LNCAP (cell line): ENCODE data around the gene CEP170.

ENCODE experiments used
- TF ChIP-seq, protein P1 (sequence below): fragments of 450-650 bp; IDR thresholded peaks from 2 replicates; pipeline ENCODE4 v1.5.1; 2017; ENCODE audit warnings: mild to moderate bottlenecking

CEP170 gene

DNA sequence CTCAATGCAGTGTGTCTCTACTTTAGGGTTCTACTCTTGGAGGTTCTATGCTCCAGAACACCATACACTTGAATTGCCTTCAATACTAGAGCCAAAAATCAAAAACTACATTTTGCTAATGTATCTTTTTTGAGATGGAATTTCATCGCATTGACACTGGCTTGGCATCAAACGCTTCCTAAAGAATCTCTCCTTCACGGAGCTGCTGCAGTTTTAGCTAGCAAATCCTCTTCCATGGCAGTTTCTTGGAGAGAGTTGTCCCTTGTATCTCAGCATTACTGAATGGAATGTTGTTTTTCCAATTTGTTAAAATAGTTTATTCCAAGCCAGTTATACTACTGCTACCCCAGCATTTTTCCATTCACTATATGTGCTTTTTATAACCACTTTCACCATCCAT, 18.4 kb upstream of the CEP170 start:
- TF ChIP-seq, protein P1, sequence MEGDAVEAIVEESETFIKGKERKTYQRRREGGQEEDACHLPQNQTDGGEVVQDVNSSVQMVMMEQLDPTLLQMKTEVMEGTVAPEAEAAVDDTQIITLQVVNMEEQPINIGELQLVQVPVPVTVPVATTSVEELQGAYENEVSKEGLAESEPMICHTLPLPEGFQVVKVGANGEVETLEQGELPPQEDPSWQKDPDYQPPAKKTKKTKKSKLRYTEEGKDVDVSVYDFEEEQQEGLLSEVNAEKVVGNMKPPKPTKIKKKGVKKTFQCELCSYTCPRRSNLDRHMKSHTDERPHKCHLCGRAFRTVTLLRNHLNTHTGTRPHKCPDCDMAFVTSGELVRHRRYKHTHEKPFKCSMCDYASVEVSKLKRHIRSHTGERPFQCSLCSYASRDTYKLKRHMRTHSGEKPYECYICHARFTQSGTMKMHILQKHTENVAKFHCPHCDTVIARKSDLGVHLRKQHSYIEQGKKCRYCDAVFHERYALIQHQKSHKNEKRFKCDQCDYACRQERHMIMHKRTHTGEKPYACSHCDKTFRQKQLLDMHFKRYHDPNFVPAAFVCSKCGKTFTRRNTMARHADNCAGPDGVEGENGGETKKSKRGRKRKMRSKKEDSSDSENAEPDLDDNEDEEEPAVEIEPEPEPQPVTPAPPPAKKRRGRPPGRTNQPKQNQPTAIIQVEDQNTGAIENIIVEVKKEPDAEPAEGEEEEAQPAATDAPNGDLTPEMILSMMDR, result no peak

GRCh38 chr1:243272401-243272800, 17.3 kb upstream of the CEP170 start:
- TF ChIP-seq, protein P1, result no peak

DNA sequence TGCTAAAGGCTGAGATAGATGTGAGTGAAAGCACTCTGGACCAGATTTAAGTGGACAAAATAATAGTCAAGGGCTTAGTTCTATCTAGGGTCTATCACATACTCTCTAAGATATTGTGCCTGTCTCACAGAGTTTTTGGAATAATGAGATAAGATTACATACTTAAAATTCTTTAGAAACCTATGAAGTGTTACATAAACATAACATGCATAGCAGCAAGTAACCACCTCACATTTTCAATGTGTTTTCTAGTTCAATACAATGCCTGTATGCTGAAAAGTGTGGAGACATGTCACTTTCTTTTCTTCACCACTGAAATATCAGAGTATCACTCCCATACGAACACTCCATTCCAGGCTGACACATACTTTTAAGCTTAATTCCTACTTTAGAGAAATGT, 16.9 kb upstream of the CEP170 start:
- TF ChIP-seq, protein P1, result no peak

DNA sequence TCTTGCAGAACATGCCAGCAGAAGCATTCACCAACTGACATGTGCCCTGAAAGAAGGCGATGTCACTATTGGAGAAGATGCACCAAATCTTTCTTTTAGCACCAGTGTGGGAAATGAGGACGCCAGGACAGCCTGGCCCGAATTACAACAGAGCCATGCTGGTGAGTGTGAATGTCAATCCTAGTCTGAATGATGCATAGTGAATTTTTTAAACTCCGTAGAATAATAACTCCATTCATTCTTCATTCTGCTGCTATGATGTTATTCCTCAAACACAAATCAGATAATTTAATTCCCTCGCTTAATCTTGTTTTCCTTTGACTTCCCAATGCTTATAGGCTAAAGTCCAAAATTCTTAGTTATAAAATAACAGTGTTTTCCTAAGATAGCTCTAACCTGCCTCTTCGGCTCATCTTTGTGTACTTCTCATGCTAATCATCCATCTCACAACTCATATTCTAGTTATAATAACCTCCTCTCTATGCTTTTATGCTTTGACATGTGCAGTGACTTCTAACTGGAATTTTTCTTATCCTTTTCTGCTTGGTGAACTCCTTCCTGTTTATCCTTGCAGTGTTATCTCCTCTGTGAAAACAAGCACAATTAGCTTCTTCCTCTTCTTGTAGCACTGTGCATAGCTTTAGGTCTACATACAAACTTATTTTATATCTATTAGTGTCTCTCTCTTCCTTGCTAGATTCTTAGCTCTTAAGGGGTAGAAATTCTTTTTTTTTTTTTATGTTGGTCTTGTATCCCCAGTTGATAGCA, 15.2 kb upstream of the CEP170 start:
- TF ChIP-seq, protein P1, result no peak

DNA sequence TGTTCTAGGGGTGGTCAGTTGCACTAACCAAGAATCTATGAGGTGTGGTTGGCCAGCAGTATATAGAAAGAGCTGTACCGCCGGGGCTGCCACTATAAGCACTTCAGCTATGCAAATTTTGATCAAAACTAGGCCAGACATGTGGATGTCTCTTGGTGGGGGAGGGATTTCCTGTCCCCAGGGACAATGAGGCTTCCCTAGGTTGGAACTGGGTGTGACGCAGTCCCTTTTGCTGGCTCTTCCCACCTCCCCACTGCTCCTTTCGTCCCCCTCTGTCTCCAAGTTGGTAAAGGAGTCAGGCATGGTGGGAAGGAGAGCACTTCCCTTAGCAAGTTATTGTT, 14.3 kb upstream of the CEP170 start:
- TF ChIP-seq, protein P1, result no peak

- TF ChIP-seq, protein P1, result no peak
These were observed 13.8 kb upstream of the CEP170 start for GRCh38 chr1:243268751-243269460.

- TF ChIP-seq, protein P1, result no peak
These were observed 13.0 kb upstream of the CEP170 start for GRCh38 chr1:243267914-243268653.
